Lower leg skin (tissue), 4 donors: ENCODE data around the gene PML. TPM values are rescaled to one million over a fixed set of nuclear protein-coding genes. Genes with fewer than 3 reads are reported as not detected.
"Not testable (repeated sequence)": the region's sequence is repeated elsewhere in the genome, so short reads cannot be mapped to it uniquely, and the experiment has no call there.

Experiments
- DNase-seq, 2 donors: peaks; one replicate each; pipeline ENCODE4 v3.0.0-alpha.2; 2019; ENCODE audit warnings: low spot score in 2 of 2
- H3K4me3 ChIP-seq: fragments of 200-600 bp; sonication (generic); 2 replicates; pipeline ENCODE4 v1.5.1; 2017; ENCODE audit warnings: mild to moderate bottlenecking, low read depth; ENCODE audit not compliant: poor library complexity, severe bottlenecking
- CTCF ChIP-seq, 3 donors: fragments of 450-650 bp; IDR thresholded peaks; one replicate each; pipeline ENCODE4 v1.5.1; 2016; ENCODE audit warnings: antibody characterized with exemption in 3 of 3, mild to moderate bottlenecking in 3 of 3, moderate library complexity in 2 of 3
- POLR2A ChIP-seq, 2 donors: fragments of 450-650 bp; IDR thresholded peaks; one replicate each; pipeline ENCODE4 v1.6.1; 2016 to 2017; ENCODE audit warnings: antibody characterized with exemption in 2 of 2, mild to moderate bottlenecking in 1 of 2, moderate library complexity in 1 of 2
- WGBS, 2 donors: methylation state at CpG; one replicate each; pipeline ENCODE4 v1.1.5; 2018; 5-methylcytosine and 5-hydroxymethylcytosine counted together
- intact Hi-C: fragments of 100-400 bp; cut with DNase I; formaldehyde crosslinking; loops from one replicate; pipeline ENCODE4 v1.15.0; 2023; ENCODE audit warnings: low total_unique reads
- total RNA-seq, 4 donors: library from RNA; depleted of rRNA; stranded (reverse); fragments of >200 nt; gene quantifications; one replicate each; pipeline ENCODE4 v1.1.0, GENCODE V29; 2016

The PML gene
- total RNA-seq, 4 donors from 2014 or later, result 48.5 to 73.7 (median 60.3) TPM

- DNase-seq, result peak; percentile 83 to 97
- TF ChIP-seq POLR2A (IDR thresholded peaks at IDR 0.05), result no peak
- peak in 1 of 3 donors; percentile 49 for TF ChIP-seq CTCF (IDR thresholded peaks at IDR 0.05)
- intact Hi-C loops, result no loop called here
- H3K4me3 ChIP-seq, result no peak overlapping the region
- 27 to 30% methylated on average over 25 to 26 of the region's 26 CpGs for WGBS, 2 donors
Measured at GRCh38 chr15:73972984-73973682, 21.4 kb upstream of the PML start.

- WGBS, 2 donors, result 85 to 96% methylated on average over 22 to 32 of the region's 39 CpGs
- peak in 1 of 2 donors; percentile 65 for DNase-seq
Measured at GRCh38 chr15:73973683-73974200, 20.8 kb upstream of the PML start.

GRCh38 chr15:73975440-73976125, 18.9 kb upstream of the PML start:
- WGBS, 2 donors, result 39 to 46% methylated on average over 18 of the region's 18 CpGs
- H3K4me3 ChIP-seq, intact Hi-C loops: not testable (repeated sequence)
- peak in 1 of 2 donors; percentile 85 for DNase-seq

More at GRCh38 chr15:73973683-73974200, 20.8 kb upstream of the PML start:
- intact Hi-C loops, H3K4me3 ChIP-seq: not testable (repeated sequence)

- no peak overlapping the region for H3K4me3 ChIP-seq
- 88% methylated on average over 3 of the region's 3 CpGs for WGBS, 2 donors
- no peak for TF ChIP-seq CTCF (IDR thresholded peaks at IDR 0.05)
- TF ChIP-seq POLR2A (IDR thresholded peaks at IDR 0.05), result no peak
- intact Hi-C loops, result no loop called here
- DNase-seq, result no peak
Measured at GRCh38 chr15:73978896-73979295, 15.6 kb upstream of the PML start.

- H3K4me3 ChIP-seq, result no peak overlapping the region
- TF ChIP-seq POLR2A (IDR thresholded peaks at IDR 0.05) (no peak), CTCF (IDR thresholded peaks at IDR 0.05) (no peak)
- intact Hi-C loops, result no loop called here
- 57 to 64% methylated on average over 1 of the region's 1 CpG for WGBS, 2 donors
- DNase-seq, result peak in 1 of 2 donors; percentile 21
Measured at GRCh38 chr15:73979636-73980035, 14.9 kb upstream of the PML start.

GRCh38 chr15:73981761-73982221, 12.7 kb upstream of the PML start:
- WGBS, 2 donors, result 2 to 17% methylated on average over 5 of the region's 5 CpGs
- DNase-seq, result peak in 1 of 2 donors; percentile 78
- TF ChIP-seq CTCF (IDR thresholded peaks at IDR 0.05) (no peak), POLR2A (IDR thresholded peaks at IDR 0.05) (no peak)
- intact Hi-C loops, result no loop called here
- no peak overlapping the region for H3K4me3 ChIP-seq
